LNCaP clone FGC (cell line): ENCODE data around the gene FRMD4A.
A peak's percentile ranks its signal among the peaks of the same experiment; 100 is the strongest.

Experiments
- DNase-seq: peaks from one replicate; pipeline ENCODE4 v3.0.0-alpha.2; 2011; ENCODE audit warnings: low read depth
- H3K4me3 ChIP-seq: 2 replicates; pipeline ENCODE4 v1.5.1; 2011; ENCODE audit warnings: mild to moderate bottlenecking, low read depth, low read length, control low read depth
- CTCF ChIP-seq: IDR thresholded peaks from 2 replicates; pipeline ENCODE4 v1.5.1; 2012; ENCODE audit warnings: mild to moderate bottlenecking; ENCODE audit not compliant: control insufficient read depth, insufficient read depth; ENCODE audit errors: extremely low read depth

FRMD4A gene

GRCh38 chr10:13696071-13696470 lies 634.7 kb downstream of the FRMD4A start:
- no peak overlapping the region for H3K4me3 ChIP-seq
- no peak for DNase-seq
- TF ChIP-seq CTCF, result no peak

- no peak overlapping the region for H3K4me3 ChIP-seq
- no peak for TF ChIP-seq CTCF
- DNase-seq, result no peak
These were observed 635.1 kb downstream of the FRMD4A start for GRCh38 chr10:13695588-13695987.

- no peak for DNase-seq
- TF ChIP-seq CTCF, result no peak
- H3K4me3 ChIP-seq, result no peak overlapping the region
These were observed 636.7 kb downstream of the FRMD4A start for GRCh38 chr10:13693783-13694700.

GRCh38 chr10:13690281-13690825 lies 640.4 kb downstream of the FRMD4A start:
- no peak for DNase-seq
- TF ChIP-seq CTCF, result no peak
- no peak overlapping the region for H3K4me3 ChIP-seq

- no peak overlapping the region for H3K4me3 ChIP-seq
- no peak for TF ChIP-seq CTCF
- DNase-seq, result peak; percentile 55
These were observed 644.4 kb downstream of the FRMD4A start for GRCh38 chr10:13686331-13686752.

GRCh38 chr10:13685885-13686284 lies 644.8 kb downstream of the FRMD4A start:
- DNase-seq, result no peak
- no peak overlapping the region for H3K4me3 ChIP-seq
- TF ChIP-seq CTCF, result no peak
